RWPE1 (cell line): ENCODE results near the gene KLK1.
"Not testable (repeated sequence)": the region's sequence is repeated elsewhere in the genome, so short reads cannot be mapped to it uniquely, and the experiment has no call there.

Source experiments
- CTCF ChIA-PET: fragments of 350-600 bp; sonication (Branson Sonifier 250); formaldehyde crosslinking; extraction: SDS; loops from one replicate; lab custom pipeline; 2021; lab: Yijun Ruan, JAX
- POLR2A ChIA-PET: fragments of 400-600 bp; formaldehyde crosslinking; extraction: SDS; loops from one replicate; lab custom pipeline; 2020; ENCODE audit warnings: antibody characterized with exemption; ENCODE audit not compliant: low non-redundant PET; lab: Yijun Ruan, JAX
- DNase-seq: peaks from one replicate; pipeline ENCODE4 v3.0.0; 2012; ENCODE audit warnings: low spot score
- H3K27ac ChIP-seq: fragments of 450-650 bp; 2 replicates; pipeline ENCODE4 v1.5.1; 2017
- TF ChIP-seq, protein P1 (sequence below): fragments of 450-650 bp; conservative IDR thresholded peaks from 2 replicates; pipeline ENCODE4 v1.5.1; 2017; ENCODE audit warnings: low read depth, mild to moderate bottlenecking

KLK1 gene

DNA sequence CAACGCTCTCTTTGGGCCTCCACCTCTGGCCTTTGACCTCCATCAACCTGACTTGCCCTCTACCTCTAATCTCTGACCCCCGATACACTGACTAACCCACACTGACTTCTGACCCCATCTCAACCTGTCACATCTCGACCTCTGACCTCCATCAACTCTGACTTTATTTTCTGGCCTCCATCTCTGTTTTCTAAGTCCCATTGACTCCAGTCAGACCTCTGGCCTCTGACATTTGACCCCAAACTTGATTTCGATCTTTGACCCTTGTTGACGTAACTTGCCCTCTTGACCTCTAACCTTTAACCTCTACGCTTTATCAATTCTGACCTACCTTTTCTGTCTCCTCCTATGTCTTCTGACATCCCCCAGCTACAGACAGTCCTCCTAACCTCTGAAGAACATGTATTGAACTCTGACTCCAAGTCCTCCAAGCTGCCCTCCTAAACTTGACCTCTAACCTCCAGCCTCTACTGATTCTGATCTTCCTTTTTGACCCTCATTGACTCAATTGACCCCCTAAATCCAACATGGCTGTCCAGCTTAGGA is 32.6 kb downstream of the KLK1 start:
- CTCF ChIA-PET = interaction anchor here (0.6 to 1.3 kb wide), 2 partner anchors 8 to 226 kb away, joined by 3 to 4 read pairs; no protein-coding TSS in a partner anchor
- POLR2A ChIA-PET = no interaction called here
- TF ChIP-seq, protein P1, sequence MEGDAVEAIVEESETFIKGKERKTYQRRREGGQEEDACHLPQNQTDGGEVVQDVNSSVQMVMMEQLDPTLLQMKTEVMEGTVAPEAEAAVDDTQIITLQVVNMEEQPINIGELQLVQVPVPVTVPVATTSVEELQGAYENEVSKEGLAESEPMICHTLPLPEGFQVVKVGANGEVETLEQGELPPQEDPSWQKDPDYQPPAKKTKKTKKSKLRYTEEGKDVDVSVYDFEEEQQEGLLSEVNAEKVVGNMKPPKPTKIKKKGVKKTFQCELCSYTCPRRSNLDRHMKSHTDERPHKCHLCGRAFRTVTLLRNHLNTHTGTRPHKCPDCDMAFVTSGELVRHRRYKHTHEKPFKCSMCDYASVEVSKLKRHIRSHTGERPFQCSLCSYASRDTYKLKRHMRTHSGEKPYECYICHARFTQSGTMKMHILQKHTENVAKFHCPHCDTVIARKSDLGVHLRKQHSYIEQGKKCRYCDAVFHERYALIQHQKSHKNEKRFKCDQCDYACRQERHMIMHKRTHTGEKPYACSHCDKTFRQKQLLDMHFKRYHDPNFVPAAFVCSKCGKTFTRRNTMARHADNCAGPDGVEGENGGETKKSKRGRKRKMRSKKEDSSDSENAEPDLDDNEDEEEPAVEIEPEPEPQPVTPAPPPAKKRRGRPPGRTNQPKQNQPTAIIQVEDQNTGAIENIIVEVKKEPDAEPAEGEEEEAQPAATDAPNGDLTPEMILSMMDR = no peak

DNA sequence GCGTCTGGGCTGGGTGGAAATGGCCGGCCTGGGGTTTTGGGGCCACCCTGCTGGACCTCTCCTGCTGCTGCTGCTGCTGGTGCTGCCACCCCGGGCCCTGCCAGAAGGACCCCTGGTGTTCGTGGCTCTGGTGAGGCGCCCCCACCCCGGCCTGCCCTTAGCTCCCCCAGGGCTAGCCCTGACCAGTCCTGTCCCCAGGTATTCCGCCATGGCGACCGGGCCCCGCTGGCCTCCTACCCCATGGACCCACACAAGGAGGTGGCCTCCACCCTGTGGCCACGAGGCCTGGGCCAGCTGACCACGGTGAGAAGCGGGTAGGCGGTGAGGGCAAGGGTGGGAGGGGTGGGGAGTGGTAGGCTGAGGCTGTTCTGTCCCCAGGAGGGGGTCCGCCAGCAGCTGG is 33.2 kb downstream of the KLK1 start, which contains the start of gene ACP4:
Gene ACP4 (plus strand): TSS at position 20 of the 400 bp plus-strand sequence. CDS start 0 bp downstream, at position 20.
- DNase-seq = no peak
- TF ChIP-seq, protein P1 = no peak
- H3K27ac ChIP-seq = no peak within 1 kb of the TSS
- ChIA-PET POLR2A (no interaction called here), CTCF (interaction anchor here (0.6 kb wide), 1 partner anchor 227 kb away, joined by 4 read pairs; no protein-coding TSS in a partner anchor)

More for the DNA sequence above, 32.6 kb downstream of the KLK1 start:
- DNase-seq = no peak
- H3K27ac ChIP-seq = no peak overlapping the region

DNA sequence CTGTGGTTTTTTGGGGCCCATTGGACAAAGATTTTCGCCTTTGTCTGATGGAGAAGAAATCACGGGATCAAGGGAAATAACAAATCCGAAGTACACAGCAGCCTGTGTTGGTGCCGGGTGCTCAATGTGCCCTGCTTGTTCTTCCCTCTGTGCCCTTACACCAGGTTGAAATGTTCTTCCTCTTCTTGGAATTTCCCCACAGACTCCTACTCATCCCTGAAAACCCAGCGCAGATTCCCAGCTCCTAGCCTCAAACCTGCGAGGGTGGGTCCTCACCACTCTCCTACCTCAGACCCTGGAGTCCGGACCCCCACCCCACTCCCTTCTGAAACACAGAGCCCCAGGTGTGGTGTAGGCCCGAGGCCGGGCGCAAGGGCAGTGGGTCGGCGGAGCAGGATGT is 38.3 kb downstream of the KLK1 start:
- ChIA-PET CTCF (interaction anchor here (0.6 kb wide), 1 partner anchor 248 kb away, joined by 3 read pairs; no protein-coding TSS in a partner anchor), POLR2A (no interaction called here)
- TF ChIP-seq, protein P1 = no peak
- no peak overlapping the region for H3K27ac ChIP-seq
- DNase-seq = no peak

DNA sequence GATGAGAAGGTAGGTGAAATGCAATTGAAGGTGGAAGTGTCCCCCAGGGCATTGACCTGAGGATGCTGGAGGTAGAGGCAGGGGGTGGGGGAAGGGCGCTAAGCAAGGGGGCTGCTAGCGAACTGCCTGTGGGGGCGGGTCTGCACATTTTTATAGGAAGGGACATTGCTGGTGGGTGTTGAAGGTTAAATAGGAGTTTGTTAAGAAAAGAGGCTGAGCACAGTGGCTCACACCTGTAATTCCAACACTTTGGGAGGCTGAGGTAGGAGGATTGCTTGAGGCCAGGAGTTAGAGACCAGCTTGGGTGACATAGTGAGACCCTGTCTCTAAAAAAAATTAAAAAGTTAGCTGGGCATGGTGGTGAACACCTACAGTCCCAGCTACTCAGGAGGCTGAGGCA is 38.9 kb downstream of the KLK1 start:
- POLR2A ChIA-PET = no interaction called here
- TF ChIP-seq, protein P1 = no peak
- CTCF ChIA-PET = interaction anchor here (0.6 to 1.7 kb wide), 3 partner anchors 60 to 247 kb away, joined by 3 to 9 read pairs (median 7); no protein-coding TSS in a partner anchor
- no peak for DNase-seq
- no peak overlapping the region for H3K27ac ChIP-seq

DNA sequence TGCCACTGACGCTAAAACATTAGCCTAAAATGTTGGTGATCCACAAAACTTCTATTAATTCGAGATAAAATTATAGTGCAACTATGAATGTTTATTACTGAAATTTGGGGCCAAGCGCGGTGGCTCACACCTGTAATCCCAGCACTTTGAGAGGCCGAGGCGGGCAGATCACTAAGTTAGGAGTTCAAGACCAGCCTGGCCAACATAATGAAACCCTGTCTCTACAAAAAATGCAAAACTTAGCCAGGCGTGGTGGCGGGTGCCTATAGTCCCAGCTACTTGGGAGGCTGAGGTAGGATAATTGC is 39.8 kb downstream of the KLK1 start:
- H3K27ac ChIP-seq, POLR2A ChIA-PET, DNase-seq: not testable (repeated sequence)
- TF ChIP-seq, protein P1 = peak; percentile 44; the same call in 1 of the 2 replicates
- CTCF ChIA-PET = interaction anchor here (0.6 to 2.4 kb wide), 14 partner anchors 8 to 510 kb away, joined by 3 to 16 read pairs (median 4); no protein-coding TSS in a partner anchor

DNA sequence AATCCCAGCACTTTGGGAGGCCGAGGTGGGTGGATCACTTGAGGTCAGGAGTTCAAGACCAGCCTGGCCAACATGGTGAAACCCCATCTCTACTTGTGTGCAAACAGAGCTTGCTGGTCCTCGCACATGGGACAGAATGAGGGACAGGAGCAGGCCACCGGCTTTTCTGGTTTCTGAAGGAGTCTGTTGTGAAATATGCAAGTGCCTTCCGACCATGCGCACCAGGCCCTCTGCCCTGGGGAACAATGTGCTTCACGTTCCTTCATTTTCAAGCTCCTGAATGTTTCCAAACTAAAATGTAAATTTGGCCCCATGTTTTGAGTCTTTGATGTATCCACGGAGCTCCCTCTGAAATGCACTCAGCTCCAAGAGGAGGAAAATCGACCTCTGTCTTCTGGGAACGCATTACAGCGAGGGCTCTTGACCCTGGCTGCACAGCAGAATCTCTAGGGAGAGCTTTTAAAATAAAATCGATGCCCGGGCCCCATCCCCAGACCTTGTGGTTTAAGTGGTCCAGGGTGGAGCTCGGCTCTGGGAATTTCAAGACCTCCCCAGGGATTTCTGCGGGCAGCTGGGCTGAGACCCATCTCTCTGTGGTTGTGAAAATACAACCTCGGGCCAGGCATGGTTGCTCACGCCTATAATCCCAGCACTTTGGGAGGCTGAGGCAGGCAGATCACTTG is 42.7 kb downstream of the KLK1 start:
- ChIA-PET POLR2A (no interaction called here), CTCF (interaction anchor here (0.6 kb wide), 1 partner anchor 236 kb away, joined by 4 read pairs; no protein-coding TSS in a partner anchor)
- DNase-seq = no peak
- no peak overlapping the region for H3K27ac ChIP-seq
- TF ChIP-seq, protein P1 = no peak
